ENCODE data around the gene IGSF23.

DNA sequence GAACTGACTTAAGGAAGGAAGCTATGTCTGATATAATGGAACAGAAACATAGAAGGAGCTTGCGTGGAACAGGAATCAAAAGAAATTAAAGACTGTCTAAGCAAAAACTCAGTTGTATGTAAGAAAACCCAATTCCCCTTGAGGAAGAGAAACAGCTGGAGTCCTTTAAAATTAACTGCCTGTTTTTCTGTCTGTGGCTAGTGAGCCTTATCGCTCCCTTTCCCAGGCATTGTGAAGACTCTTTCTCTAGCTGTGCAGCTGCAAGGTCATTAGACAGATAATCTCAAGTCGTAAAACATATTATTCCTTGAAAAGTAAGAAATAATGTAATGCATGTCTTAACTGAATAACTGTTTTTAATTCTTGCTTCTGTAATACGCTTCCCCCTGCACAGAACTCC lies 39.7 kb upstream of the IGSF23 start:
- TF ChIP-seq, protein P1, sequence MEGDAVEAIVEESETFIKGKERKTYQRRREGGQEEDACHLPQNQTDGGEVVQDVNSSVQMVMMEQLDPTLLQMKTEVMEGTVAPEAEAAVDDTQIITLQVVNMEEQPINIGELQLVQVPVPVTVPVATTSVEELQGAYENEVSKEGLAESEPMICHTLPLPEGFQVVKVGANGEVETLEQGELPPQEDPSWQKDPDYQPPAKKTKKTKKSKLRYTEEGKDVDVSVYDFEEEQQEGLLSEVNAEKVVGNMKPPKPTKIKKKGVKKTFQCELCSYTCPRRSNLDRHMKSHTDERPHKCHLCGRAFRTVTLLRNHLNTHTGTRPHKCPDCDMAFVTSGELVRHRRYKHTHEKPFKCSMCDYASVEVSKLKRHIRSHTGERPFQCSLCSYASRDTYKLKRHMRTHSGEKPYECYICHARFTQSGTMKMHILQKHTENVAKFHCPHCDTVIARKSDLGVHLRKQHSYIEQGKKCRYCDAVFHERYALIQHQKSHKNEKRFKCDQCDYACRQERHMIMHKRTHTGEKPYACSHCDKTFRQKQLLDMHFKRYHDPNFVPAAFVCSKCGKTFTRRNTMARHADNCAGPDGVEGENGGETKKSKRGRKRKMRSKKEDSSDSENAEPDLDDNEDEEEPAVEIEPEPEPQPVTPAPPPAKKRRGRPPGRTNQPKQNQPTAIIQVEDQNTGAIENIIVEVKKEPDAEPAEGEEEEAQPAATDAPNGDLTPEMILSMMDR (CRISPR knock-in tag; IDR thresholded peaks at IDR 0.05): no peak
- TF ChIP-seq HNRNPLL (IDR thresholded peaks at IDR 0.05; ENCODE audit: low read depth, low read length, poor library complexity, severe bottlenecking) (no peak), ZNF274 (CRISPR knock-in tag; IDR thresholded peaks at IDR 0.05) (no peak)
